HG02852 (cell line): Measurements from ENCODE around the gene LCE2C.

Source experiments
- ATAC-seq: cut with Tn5 transposase; IDR thresholded peaks from one replicate; pipeline ENCODE4 v1.9.1; 2021; ENCODE audit warnings: mild to moderate bottlenecking, moderate library complexity; ENCODE audit not compliant: unreplicated experiment

The LCE2C gene

DNA sequence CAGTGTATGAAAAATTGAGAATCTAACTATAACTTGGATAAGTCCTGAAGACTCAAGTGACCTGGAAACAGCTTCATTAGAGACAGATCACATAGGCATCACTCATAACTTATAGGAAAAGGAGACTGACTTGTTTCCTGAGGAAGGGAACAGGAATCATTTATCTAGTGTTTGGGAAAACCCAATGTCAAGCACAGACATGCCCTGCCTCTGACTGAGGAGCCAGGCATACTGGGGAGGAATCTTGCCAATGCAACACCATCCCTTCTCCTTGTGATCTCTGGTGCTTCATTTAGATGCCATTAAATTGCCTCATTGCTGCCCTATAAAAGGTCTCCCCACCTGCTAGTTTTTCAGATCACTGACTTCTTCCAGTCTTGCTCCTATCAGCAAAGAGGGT, 43.2 kb downstream of the LCE2C start:
- ATAC-seq = no peak

DNA sequence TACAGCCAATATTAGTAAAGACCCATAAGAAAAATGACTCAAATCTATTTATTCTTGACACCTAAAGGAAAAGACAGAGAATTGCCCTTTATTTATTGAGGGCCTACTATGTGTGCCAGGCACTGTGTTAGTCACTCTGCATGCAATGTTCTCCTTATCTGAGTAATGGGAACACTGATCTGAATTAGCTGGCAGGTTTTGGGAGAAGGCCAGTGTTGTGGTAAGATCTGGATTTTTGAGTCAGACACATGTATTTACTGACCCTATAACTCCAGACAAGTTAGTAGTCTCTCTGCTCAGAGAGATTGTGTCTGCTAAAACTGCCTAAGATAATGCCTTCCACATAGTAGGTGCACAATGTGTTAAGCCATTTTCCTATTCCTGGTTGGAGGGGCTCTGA, 50.2 kb downstream of the LCE2C start:
- no peak for ATAC-seq
